Spinal cord (tissue), 10 donors: ENCODE data around the gene NT5DC2. TPM values are rescaled to one million over a fixed set of nuclear protein-coding genes. Genes with fewer than 3 reads are reported as not detected.

Experiments used
- DNase-seq, 6 donors: peaks; one replicate each; pipeline versions ENCODE4 v3.0.0 to v3.0.0-alpha.2; 2013 to 2015; ENCODE audit warnings: low spot score in 6 of 6, low read depth in 4 of 6
- H3K27ac ChIP-seq: one replicate; pipeline ENCODE4 v1.5.1; 2013; ENCODE audit warnings: low read depth, low read length, control low read depth
- H3K27me3 ChIP-seq: one replicate; pipeline ENCODE4 v1.6.1; 2013; ENCODE audit warnings: low read length; ENCODE audit not compliant: control insufficient read depth, insufficient read depth
- H3K36me3 ChIP-seq: one replicate; pipeline ENCODE4 v1.6.1; 2013; ENCODE audit warnings: low read length; ENCODE audit not compliant: control insufficient read depth, insufficient read depth
- H3K4me1 ChIP-seq: one replicate; pipeline ENCODE4 v1.6.1; 2013; ENCODE audit warnings: low read length; ENCODE audit not compliant: control insufficient read depth, insufficient read depth
- H3K4me3 ChIP-seq: one replicate; pipeline ENCODE4 v1.5.1; 2013; ENCODE audit warnings: low read depth, low read length, control low read depth
- H3K9me3 ChIP-seq: one replicate; pipeline ENCODE4 v1.6.1; 2013; ENCODE audit warnings: low read length; ENCODE audit not compliant: control insufficient read depth, insufficient read depth
- WGBS: methylation state at CpG from one replicate; pipeline ENCODE4 v1.1.5; 2013; ENCODE audit warnings: missing lambda C conversion rate; ENCODE audit not compliant: insufficient coverage; 5-methylcytosine and 5-hydroxymethylcytosine counted together
- long read RNA-seq, 4 donors: transcript quantifications; one replicate each; lab custom pipeline, GENCODE V29; 2026
- polyA plus RNA-seq, 2 donors: library from polyadenylated mRNA; unstranded; fragments of 120-200 nt; gene quantifications; one replicate each; pipeline ENCODE4 v1.2.1, GENCODE V29; 2013; ENCODE audit not compliant: insufficient read length in 2 of 2
- total RNA-seq, 2 donors: library from RNA; depleted of rRNA in 1 of 2; stranded (reverse); fragments of 120-200 nt in 1 of 2; fragments of >200 nt in 1 of 2; gene quantifications; one replicate each; pipeline versions ENCODE4 v1.2.3 to v1.2.4, GENCODE V29; 2013 to 2014
- donor health status: healthy.

Gene NT5DC2
- total RNA-seq (10 to 100 TPM; 33.6 to 83.3 TPM), polyA plus RNA-seq (100 to 1,000 TPM; 204 to 205 TPM)
- long read RNA-seq, donor 1, transcript NT5DC2-202 (14 exons, 1,795 nt), result major isoform, 36 of 87 reads
- long read RNA-seq, donor 1, partial matches to known transcripts, result 0 of 87 reads
- long read RNA-seq, donor 1, other reads (novel, unspliced or antisense), result 42 of 87 reads
- long read RNA-seq, donor 2, transcript NT5DC2-202 (14 exons, 1,795 nt), result major isoform, 18 of 47 reads
- long read RNA-seq, donor 2, partial matches to known transcripts, result 22 of 47 reads
- long read RNA-seq, donor 2, other reads (novel, unspliced or antisense), result 0 of 47 reads
- long read RNA-seq, donor 3, transcript NT5DC2-207 (2 exons, 453 nt), result minor isoform, 5 of 57 reads
- long read RNA-seq, donor 3, transcript NT5DC2-202 (14 exons, 1,795 nt), result major isoform, 24 of 57 reads
- long read RNA-seq, donor 3, partial matches to known transcripts, result 21 of 57 reads
- long read RNA-seq, donor 3, other reads (novel, unspliced or antisense), result 6 of 57 reads
- long read RNA-seq, donor 4, transcript NT5DC2-207 (2 exons, 453 nt), result minor isoform, 9 of 178 reads
- long read RNA-seq, donor 4, transcript NT5DC2-202 (14 exons, 1,795 nt), result major isoform, 41 of 178 reads
- long read RNA-seq, donor 4, partial matches to known transcripts, result 70 of 178 reads
- long read RNA-seq, donor 4, other reads (novel, unspliced or antisense), result 51 of 178 reads

DNA sequence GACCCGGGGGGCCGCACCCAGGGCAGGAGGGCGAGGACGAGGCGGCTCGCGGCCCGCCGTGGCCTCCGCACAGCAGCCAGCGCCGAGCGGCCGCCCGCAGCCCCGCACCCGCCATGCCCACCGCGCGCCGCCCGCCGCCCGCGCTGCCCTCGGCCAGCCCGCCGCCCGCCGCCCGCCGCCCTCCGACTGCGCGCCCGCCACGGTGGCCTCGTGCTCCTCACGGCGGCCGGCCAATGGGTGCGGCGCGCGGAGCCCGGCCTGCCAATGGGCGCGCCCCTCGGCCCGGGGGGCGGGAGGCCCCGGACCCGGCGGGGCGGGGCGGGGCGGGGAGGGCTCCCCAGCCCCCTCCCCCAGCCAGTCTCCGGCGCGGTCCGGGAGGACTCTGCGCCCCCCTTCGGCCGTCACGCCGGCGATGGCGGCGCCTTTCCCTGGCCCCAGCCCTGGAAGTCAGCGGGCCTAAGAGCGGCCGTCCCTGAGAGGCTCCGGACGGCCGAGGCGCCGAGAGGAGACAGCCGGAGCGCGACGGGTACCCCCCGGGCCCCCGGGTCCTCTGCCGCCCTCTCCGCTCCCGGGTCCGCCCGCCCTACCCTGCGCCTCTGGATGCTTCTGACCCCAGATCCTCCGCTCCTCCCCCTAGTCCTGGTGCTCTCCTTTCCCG, at the start of gene NT5DC2:
TSS of gene NT5DC2 (minus strand) at position 235 of the 658 bp plus-strand sequence. CDS start at position 115, 120 bp downstream.
- peak within 1 kb of the TSS; percentile 82 for H3K27ac ChIP-seq
- DNase-seq, result peak in 5 of 6 donors; percentile 55 to 92 (median 73)
- H3K36me3 ChIP-seq, result peaks cover 26% of the 10 kb centered on the region
- no peaks in the 10 kb centered on the region for H3K27me3 ChIP-seq
- H3K9me3 ChIP-seq, result no peaks in the 10 kb centered on the region
- WGBS, result under 1% methylated on average over 91 of the region's 91 CpGs
- peak within 1 kb of the TSS; percentile 69 for H3K4me3 ChIP-seq
- peaks cover 62% of the 10 kb centered on the region for H3K4me1 ChIP-seq

DNA sequence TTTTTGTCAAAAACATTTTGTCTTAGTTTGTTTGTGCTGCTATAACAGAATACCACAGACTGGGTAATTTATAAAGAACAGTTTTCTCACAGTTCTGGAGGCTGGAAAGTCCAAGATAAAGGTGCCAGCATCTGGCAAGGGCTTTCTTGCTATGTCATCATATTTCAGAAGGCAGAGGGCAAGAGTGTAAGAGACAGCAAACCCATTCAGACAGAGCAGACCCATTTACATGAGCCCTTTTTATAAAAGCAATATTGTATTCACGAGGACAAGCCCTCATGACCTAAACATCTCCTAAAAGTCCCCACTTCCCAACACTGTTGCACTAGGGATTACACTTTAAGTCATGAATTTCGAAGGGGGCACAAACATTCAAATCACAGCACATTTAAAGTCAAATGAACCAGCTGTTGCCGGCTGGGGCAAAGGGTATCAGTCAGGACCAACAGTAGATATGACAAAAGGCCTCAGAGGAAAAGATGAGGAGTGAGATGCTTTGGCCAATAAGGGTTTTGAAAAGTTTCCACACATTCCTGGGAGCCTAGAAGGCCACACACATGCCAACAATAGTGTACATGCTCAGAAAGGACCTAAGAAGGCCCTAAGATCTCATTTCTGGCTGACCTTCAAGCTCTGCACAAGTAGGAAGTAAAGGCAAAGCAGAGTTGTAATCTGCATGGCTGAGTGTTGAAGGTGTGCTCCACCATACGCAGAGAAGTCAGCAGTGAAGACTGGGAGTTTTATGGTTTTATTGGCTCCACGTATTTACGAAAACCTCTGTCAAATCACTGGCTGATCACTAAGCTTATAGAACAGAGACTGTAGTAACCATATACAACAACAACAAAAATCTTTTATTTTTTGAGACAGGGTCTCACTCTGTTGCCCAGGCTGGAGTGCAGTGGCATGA, 40.7 kb upstream of the NT5DC2 start:
- Histone ChIP-seq H3K36me3 (peaks cover 43% of the 10 kb centered on the region), H3K4me3 (no peak overlapping the region), H3K27ac (peak overlapping the region; percentile 25), H3K4me1 (no peaks in the 10 kb centered on the region), H3K9me3 (no peaks in the 10 kb centered on the region), H3K27me3 (no peaks in the 10 kb centered on the region)
- WGBS, result 75% methylated on average over 1 of the region's 6 CpGs
- DNase-seq, result no peak

DNA sequence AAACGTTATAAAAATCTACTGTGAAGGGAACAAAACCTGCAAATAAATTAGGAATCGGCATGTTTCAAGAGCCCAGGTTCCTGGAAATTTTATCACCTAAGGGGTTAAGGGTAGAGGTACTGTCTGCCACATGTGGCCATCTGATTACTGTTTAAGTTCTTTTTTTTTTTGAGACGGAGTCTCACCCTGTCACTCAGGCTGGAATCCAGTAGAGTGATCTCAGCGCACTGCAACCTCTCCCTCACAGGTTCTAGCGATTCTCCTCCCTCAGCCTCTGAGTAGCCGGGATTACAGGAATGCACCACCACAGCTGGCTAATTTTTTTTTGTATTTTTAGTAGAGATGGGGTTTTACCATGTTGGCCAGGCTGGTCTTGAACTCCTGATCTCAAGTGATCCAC, 38.6 kb upstream of the NT5DC2 start:
- Histone ChIP-seq H3K27ac (no peak overlapping the region), H3K27me3 (no peaks in the 10 kb centered on the region), H3K4me3 (no peak overlapping the region), H3K9me3 (no peaks in the 10 kb centered on the region), H3K4me1 (no peaks in the 10 kb centered on the region), H3K36me3 (peaks cover 31% of the 10 kb centered on the region)
- DNase-seq, result no peak
- WGBS, result 73% methylated on average over 3 of the region's 6 CpGs

DNA sequence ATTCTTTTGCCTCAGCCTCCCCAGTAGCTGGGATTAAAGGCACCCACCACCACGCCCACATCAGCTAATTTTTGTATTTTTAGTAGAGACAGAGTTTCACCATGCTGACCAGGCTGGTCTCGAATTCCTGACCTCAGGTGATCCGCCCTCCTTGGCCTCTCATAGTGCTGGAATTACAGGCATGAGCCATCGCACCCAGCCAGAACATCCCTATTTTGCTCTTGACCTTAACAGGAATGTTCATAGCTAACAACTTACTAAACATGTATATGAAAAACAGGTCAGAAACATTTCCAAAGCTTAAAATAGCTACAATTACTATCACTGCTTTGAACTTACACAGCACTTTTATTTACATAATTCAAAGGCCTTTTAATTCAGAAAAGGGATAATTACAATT, 36.4 kb upstream of the NT5DC2 start:
- Histone ChIP-seq H3K9me3 (no peaks in the 10 kb centered on the region), H3K4me3 (no peak overlapping the region), H3K27me3 (no peaks in the 10 kb centered on the region), H3K36me3 (peaks cover 23% of the 10 kb centered on the region), H3K4me1 (no peaks in the 10 kb centered on the region), H3K27ac (no peak overlapping the region)
- DNase-seq, result no peak
- WGBS, result 100% methylated on average over 3 of the region's 4 CpGs

DNA sequence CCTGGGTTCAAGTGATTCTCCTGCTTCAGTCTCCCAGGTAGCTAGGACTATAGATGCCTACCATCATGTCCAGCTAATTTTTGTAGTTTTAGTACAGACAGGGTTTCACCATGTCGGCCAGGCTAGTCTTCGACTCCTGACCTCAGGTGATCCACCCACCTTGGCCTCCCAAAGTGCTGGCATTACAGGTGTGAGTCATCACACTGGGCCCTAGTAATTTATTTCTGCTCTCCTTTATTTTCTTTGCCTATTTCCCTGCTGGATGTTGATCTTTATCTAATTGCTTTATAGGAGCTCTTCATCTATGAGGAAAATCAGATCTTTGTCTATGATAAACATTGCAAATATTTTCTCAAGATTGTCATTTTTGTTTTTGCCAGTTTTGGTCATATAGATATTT, 34.4 kb upstream of the NT5DC2 start:
- Histone ChIP-seq H3K27me3 (no peaks in the 10 kb centered on the region), H3K9me3 (no peaks in the 10 kb centered on the region), H3K4me1 (no peaks in the 10 kb centered on the region), H3K27ac (no peak overlapping the region), H3K36me3 (peaks cover 27% of the 10 kb centered on the region), H3K4me3 (no peak overlapping the region)
- WGBS, result 100% methylated on average over 2 of the region's 2 CpGs
- no peak for DNase-seq

DNA sequence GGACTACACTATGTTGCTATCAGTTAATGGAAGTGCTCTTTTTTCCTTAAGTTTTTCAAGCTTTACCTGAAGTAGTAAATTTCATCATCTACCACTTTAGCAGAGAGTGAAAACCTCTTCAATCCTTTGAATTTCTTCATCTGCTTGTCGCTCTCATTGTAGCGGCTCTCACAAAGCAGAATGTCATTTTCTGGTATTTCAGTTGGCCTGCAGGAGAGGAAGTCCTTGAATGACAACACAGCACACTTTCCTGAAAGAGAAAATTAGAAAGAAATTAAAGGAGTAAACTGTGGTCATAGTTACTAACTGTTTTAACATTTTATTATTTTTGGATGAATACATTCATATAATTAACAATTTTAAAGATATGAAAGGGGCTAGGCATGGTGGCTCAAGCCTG, 30.3 kb upstream of the NT5DC2 start:
- H3K9me3 ChIP-seq, result no peaks in the 10 kb centered on the region
- WGBS, result 82% methylated on average over 2 of the region's 2 CpGs
- no peak overlapping the region for H3K4me3 ChIP-seq
- H3K36me3 ChIP-seq, result peaks cover 35% of the 10 kb centered on the region
- DNase-seq, result no peak
- H3K27ac ChIP-seq, result no peak overlapping the region
- no peaks in the 10 kb centered on the region for H3K27me3 ChIP-seq
- no peaks in the 10 kb centered on the region for H3K4me1 ChIP-seq

DNA sequence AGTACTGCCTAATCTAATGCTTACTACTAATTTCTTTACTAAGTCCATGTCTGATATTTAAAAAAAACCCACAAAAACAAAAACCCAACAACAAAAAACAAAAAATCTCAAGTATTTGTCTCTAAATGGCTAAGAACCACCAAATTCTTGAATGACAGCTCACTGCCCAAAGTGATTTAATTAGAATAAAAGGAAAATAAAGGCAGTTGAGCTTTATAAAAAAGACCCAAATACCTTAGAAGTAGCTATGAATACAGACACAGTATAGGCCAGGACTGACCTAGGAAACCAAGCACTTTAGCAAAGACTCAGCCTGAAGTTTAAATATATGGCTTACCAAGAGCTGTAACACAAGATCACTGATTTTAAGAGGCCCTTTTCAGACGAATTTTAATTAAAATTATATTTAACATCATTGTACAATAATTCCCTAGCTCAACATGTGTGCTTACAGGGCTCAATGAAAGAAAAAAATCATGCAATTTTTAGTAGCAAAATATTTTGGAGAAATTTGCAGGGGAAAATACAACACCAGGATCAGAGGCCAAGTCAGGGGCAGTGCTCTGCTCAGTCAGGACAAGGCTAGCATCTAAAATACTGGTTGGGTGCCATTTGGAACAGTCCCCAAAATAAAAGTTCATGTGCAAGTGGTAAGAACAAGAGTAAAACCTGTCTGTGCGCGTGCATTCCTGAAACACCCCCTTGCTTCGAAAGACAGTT, 27.5 kb upstream of the NT5DC2 start:
- Histone ChIP-seq H3K27me3 (no peaks in the 10 kb centered on the region), H3K4me1 (peaks cover 5% of the 10 kb centered on the region), H3K9me3 (no peaks in the 10 kb centered on the region), H3K27ac (no peak overlapping the region), H3K4me3 (no peak overlapping the region), H3K36me3 (peaks cover 36% of the 10 kb centered on the region)
- no peak for DNase-seq
- 90% methylated on average over 3 of the region's 4 CpGs for WGBS

DNA sequence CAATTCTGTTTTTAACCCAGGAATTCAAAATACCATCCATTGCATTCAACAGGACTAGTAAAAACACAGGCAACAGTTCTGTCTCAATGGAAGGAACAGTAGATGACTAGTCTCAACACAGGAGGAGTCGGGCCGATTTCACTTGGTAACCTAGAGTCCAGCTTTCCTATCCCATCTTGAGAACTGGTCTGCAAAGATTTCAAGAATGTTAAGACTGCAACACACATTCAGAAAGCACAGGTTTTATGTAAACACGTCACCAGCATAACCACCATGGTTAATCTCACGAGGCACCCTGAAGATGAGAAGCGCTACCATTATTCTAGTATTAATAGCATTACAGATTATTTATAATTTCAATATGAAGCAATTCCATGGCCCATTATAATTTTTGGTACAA, 24.8 kb upstream of the NT5DC2 start:
- 63% methylated on average over 2 of the region's 5 CpGs for WGBS
- Histone ChIP-seq H3K4me1 (peaks cover 5% of the 10 kb centered on the region), H3K4me3 (no peak overlapping the region), H3K36me3 (peaks cover 38% of the 10 kb centered on the region), H3K27ac (no peak overlapping the region), H3K27me3 (no peaks in the 10 kb centered on the region), H3K9me3 (no peaks in the 10 kb centered on the region)
- no peak for DNase-seq
